ENCODE measurements around the gene PPP1R13B.

PPP1R13B gene

DNA sequence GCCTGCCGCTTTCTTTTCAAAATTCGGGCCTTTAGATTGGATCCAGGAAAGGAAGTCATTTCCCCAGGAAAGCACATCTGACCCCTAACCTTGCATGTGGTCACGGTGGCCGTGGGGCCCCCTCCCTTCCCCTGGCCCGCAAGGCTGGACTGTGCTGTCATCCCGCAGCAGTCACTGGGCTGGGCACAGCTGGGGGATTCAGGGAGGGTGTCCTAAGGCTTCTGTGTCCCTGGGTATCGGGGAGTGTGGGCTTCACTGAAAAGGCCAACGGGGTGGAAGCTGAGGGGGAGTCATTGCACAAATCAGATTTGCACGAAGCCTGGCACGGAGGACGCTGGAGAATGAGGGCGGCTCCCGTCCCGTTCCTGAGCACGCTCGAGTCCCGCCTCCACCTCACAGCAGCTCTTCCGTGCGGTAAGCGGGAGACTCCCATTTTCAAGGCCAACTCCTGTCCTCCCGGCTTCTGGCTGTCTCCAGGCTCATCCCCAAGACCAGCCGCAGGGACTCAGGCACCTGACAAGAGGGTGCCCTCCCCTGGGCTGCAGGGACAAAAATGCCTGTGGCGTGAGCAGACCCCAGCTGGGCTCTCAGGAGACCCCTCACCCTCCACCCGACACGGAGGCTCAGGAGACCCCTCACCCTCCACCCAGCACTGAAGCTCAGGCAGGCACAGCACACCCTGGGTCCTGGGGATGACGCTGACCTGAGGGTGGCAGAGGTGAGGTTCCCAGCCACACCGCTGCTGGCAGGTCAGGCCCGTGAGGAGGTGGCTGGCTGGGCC is 141.7 kb downstream of the PPP1R13B start:
- Histone ChIP-seq H3K4me1 (ENCODE audit: control insufficient read depth, insufficient read depth, low read length) (peaks cover under 1% of the 10 kb centered on the region; the same call in 1 of the 2 replicates), H3K36me3 (ENCODE audit: control insufficient read depth, insufficient read depth, low read length) (peaks cover 91% of the 10 kb centered on the region), H3K9ac (ENCODE audit: low read length) (no peak overlapping the region)

DNA sequence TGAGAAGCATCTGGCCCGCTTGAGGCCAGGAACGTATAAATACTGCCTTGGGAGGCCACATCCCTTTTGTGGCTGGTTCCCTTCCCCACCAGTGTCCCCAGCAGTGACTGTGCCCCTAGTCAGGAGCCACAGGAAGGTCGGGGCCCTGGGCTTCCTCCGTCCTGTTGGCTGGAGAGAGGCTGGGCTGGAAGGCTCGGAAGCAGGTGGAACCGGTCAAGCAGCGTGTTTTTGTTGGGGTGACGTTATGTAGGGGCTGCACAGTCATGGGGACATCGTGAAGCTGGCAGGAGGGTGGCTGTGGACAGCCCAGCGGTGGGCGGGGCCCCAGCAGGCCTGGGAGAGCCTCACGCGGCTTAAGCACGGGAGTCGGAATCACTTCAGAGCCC is 142.3 kb downstream of the PPP1R13B start:
- H3K4me3 ChIP-seq (ENCODE audit: low read depth, low read length): no peak overlapping the region
- H3K9me3 ChIP-seq (ENCODE audit: control insufficient read depth, insufficient read depth, low read depth, low read length): no peaks in the 10 kb centered on the region
- H3K27ac ChIP-seq (ENCODE audit: low read depth, low read length): 0 out of 2 replicates have a peak overlapping the region, but pooled peaks have one; percentile 9
- no peaks in the 10 kb centered on the region for H3K4me1 ChIP-seq (ENCODE audit: control insufficient read depth, insufficient read depth, low read length)
- H3K9ac ChIP-seq (ENCODE audit: low read length): no peak overlapping the region
- peaks cover 94% of the 10 kb centered on the region for H3K36me3 ChIP-seq (ENCODE audit: control insufficient read depth, insufficient read depth, low read length)
- H3K27me3 ChIP-seq (ENCODE audit: control insufficient read depth, insufficient read depth, low read length): no peaks in the 10 kb centered on the region

More for the DNA sequence above, 141.7 kb downstream of the PPP1R13B start:
- H3K27ac ChIP-seq (ENCODE audit: low read depth, low read length): no peak overlapping the region; the same call in 1 of the 2 replicates
- H3K4me3 ChIP-seq (ENCODE audit: low read depth, low read length): no peak overlapping the region
- no peaks in the 10 kb centered on the region for H3K9me3 ChIP-seq (ENCODE audit: control insufficient read depth, insufficient read depth, low read depth, low read length)
- no peaks in the 10 kb centered on the region for H3K27me3 ChIP-seq (ENCODE audit: control insufficient read depth, insufficient read depth, low read length)

DNA sequence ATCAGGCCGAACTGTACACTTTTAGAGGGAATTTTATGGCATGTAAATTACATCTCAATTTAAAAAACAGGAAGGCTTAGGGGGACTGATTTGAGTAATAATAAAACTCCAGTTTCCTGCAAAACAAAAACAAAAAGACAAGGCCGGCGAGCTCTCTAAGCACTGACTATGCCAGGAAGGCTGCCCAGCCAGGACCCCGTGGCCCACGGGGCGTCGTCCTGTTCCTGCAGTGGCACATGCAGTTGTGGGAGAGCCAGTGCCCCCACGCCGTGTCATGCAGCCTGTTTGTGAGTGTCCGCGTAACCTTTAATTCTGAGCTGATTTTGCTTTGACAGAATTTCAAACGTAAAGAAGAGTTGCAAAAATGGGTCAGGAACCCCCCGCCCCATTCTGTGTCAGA is 142.7 kb downstream of the PPP1R13B start:
- no peaks in the 10 kb centered on the region for H3K27me3 ChIP-seq (ENCODE audit: control insufficient read depth, insufficient read depth, low read length)
- H3K9me3 ChIP-seq (ENCODE audit: control insufficient read depth, insufficient read depth, low read depth, low read length): no peaks in the 10 kb centered on the region
- no peaks in the 10 kb centered on the region for H3K4me1 ChIP-seq (ENCODE audit: control insufficient read depth, insufficient read depth, low read length)
- H3K36me3 ChIP-seq (ENCODE audit: control insufficient read depth, insufficient read depth, low read length): peaks cover 94% of the 10 kb centered on the region
- H3K9ac ChIP-seq (ENCODE audit: low read length): no peak overlapping the region
- no peak overlapping the region for H3K27ac ChIP-seq (ENCODE audit: low read depth, low read length)
- H3K4me3 ChIP-seq (ENCODE audit: low read depth, low read length): no peak overlapping the region

DNA sequence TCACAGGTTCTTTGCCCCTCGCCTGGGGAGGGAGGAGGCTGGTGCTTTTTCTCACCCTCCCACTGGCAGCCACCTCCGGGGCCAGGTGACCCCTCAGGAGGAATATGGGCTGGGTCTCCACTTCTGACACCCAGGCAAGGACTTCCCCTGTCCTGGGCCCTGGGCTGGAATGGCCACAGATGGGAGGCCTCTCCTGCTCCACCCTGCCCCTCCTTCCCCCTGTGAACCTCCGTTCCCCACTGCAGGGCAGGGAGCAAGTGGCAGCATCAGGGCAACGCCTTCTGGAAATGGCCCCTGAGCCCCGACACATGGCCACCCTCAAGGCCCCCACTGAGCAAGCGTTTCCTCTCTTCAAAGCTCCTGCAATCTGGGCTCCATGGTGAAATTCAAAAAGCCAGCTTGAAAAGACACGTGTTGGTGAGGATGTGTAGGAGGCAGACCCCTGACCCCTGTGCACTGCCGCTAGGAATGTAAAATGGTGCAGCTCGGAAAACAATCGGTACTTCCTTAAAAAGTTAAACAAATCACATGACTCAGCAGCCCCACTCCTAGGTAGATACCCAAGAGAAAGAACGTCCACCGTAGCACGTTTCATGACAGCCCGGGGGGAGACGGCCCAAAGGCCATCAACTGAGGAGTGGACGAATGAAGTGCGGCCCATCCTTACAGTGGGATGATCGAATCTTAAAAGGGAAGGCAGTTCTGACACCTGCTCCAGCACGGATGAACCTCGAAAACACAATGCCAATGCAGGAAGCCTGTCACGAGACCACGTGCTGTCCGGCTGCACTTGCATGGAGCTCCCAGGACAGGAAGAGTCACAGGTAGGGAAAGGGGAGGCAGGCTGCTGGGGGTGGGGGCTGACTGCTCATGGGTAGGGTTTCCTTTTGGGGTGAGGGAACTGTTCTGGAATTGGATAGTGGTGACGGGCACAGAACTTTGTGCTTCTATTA is 143.7 kb downstream of the PPP1R13B start:
- no peaks in the 10 kb centered on the region for H3K27me3 ChIP-seq (ENCODE audit: control insufficient read depth, insufficient read depth, low read length)
- no peak overlapping the region for H3K4me3 ChIP-seq (ENCODE audit: low read depth, low read length)
- H3K36me3 ChIP-seq (ENCODE audit: control insufficient read depth, insufficient read depth, low read length): peaks cover 94% of the 10 kb centered on the region
- no peaks in the 10 kb centered on the region for H3K9me3 ChIP-seq (ENCODE audit: control insufficient read depth, insufficient read depth, low read depth, low read length)
- no peaks in the 10 kb centered on the region for H3K4me1 ChIP-seq (ENCODE audit: control insufficient read depth, insufficient read depth, low read length)
- no peak overlapping the region for H3K9ac ChIP-seq (ENCODE audit: low read length)
- no peak overlapping the region for H3K27ac ChIP-seq (ENCODE audit: low read depth, low read length)

DNA sequence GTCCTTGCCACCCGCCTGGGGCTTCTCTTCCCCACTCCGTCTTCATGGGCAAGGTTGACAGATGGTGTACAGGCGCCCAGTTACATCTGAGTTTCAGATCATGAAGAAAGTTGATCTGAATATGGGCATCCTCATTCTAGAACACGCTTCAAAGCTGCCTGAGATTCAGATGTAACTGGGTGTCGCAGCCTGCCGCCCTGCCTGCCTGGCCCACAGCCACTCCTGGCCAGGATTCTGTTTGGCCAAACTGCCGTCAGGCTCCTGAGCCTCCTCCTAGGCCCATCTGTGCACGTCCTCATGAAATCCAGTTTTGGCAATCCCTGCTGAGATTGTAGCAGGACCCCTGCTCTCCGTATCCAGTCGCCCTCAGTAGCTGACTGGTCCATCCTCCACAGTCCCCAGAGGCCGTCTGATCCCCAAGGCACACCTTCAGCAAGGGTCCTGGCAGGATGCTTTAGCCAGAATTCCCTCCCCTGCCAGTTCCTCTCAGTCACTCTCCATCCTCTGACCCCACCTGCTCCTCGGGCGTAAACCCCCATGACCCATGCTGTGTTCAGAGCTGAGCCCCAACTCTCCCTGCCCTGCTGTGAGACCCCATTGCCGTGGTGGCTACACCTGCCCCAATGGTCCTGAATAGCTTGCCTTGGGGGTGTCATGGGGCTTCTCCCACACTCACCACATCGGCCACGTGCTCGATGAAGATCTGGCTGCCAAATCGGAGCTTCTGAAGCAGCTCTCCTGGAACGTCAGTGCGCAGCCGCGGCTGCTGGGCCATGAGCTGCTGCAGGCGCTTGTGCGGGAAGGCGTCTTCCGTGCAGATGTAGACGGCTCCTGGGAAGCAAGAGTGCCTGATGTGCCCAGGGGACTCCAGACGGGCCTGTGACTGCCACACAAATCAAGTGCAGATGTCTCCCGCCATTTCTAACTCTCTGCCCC is 144.6 kb downstream of the PPP1R13B start:
- Histone ChIP-seq H3K36me3 (ENCODE audit: control insufficient read depth, insufficient read depth, low read length) (peaks cover 94% of the 10 kb centered on the region), H3K9ac (ENCODE audit: low read length) (peak overlapping the region; percentile 16), H3K4me1 (ENCODE audit: control insufficient read depth, insufficient read depth, low read length) (no peaks in the 10 kb centered on the region)

DNA sequence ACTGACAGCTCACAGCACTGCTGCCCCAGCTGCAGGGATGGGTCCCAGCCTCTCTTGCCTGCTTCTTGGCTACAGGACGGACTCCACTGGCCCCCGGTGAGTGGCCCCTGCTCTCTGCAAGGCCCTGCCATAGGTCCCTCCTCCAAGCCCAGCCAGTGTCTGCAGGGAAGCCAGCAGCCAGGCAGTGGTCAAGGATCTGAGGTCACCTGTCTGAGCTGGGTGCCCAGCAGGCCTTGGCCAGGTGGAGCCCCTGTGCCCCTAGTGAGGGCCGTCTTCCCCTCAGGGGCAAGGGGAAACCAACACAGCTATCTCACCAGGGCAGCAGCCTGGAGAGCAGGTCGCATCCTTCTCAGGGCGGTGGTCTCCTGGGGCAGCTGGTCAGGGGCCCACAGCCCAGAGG is 145.3 kb downstream of the PPP1R13B start:
- Histone ChIP-seq H3K4me1 (ENCODE audit: control insufficient read depth, insufficient read depth, low read length) (no peaks in the 10 kb centered on the region), H3K4me3 (ENCODE audit: low read depth, low read length) (no peak overlapping the region), H3K27me3 (ENCODE audit: control insufficient read depth, insufficient read depth, low read length) (no peaks in the 10 kb centered on the region), H3K27ac (ENCODE audit: low read depth, low read length) (no peak overlapping the region), H3K9me3 (ENCODE audit: control insufficient read depth, insufficient read depth, low read depth, low read length) (no peaks in the 10 kb centered on the region), H3K9ac (ENCODE audit: low read length) (no peak overlapping the region), H3K36me3 (ENCODE audit: control insufficient read depth, insufficient read depth, low read length) (peaks cover 94% of the 10 kb centered on the region)

More for the DNA sequence above, 144.6 kb downstream of the PPP1R13B start:
- Histone ChIP-seq H3K4me3 (ENCODE audit: low read depth, low read length) (no peak overlapping the region), H3K27me3 (ENCODE audit: control insufficient read depth, insufficient read depth, low read length) (no peaks in the 10 kb centered on the region), H3K27ac (ENCODE audit: low read depth, low read length) (no peak overlapping the region), H3K9me3 (ENCODE audit: control insufficient read depth, insufficient read depth, low read depth, low read length) (no peaks in the 10 kb centered on the region)

DNA sequence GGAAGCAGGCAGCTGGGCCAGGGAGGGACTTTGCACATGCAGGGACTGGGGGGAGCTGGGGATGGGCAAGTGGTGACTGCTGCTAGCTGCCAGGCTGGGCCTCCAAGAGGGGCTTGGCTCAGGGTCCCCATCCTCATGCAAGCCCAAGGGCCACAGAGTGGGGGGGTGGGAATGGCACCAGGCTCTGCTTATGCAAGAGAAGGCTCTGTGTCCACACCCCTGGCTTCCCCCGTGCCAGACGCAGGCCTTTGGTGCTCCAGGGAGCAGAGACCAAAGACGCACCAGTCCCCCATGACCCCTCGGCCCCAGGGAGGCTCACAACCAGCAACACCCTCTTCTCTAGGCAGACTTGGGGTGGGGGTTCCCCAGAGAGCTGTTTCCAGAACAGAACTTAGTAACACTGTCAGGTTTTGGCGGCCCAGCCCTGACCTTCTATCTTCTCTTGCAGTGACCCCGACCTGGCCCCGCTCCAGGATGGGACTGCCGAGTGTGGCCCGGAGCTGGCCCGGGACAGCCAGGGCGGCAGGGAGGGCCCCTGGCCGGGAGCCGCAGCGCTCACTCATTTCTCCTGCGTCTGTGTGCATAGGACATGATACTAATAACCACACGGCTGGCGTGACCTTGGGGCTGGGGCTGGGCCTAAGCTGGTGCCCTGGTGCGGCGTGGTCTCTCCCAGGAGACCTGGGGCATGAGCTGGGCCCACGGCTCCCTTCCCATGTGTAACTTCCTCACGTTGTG is 146.5 kb downstream of the PPP1R13B start:
- Histone ChIP-seq H3K4me1 (ENCODE audit: control insufficient read depth, insufficient read depth, low read length) (no peaks in the 10 kb centered on the region; the same call in 1 of the 2 replicates), H3K36me3 (ENCODE audit: control insufficient read depth, insufficient read depth, low read length) (peaks cover 93% of the 10 kb centered on the region), H3K27me3 (ENCODE audit: control insufficient read depth, insufficient read depth, low read length) (no peaks in the 10 kb centered on the region), H3K4me3 (ENCODE audit: low read depth, low read length) (no peak overlapping the region), H3K27ac (ENCODE audit: low read depth, low read length) (no peak overlapping the region), H3K9me3 (ENCODE audit: control insufficient read depth, insufficient read depth, low read depth, low read length) (no peaks in the 10 kb centered on the region), H3K9ac (ENCODE audit: low read length) (no peak overlapping the region)

DNA sequence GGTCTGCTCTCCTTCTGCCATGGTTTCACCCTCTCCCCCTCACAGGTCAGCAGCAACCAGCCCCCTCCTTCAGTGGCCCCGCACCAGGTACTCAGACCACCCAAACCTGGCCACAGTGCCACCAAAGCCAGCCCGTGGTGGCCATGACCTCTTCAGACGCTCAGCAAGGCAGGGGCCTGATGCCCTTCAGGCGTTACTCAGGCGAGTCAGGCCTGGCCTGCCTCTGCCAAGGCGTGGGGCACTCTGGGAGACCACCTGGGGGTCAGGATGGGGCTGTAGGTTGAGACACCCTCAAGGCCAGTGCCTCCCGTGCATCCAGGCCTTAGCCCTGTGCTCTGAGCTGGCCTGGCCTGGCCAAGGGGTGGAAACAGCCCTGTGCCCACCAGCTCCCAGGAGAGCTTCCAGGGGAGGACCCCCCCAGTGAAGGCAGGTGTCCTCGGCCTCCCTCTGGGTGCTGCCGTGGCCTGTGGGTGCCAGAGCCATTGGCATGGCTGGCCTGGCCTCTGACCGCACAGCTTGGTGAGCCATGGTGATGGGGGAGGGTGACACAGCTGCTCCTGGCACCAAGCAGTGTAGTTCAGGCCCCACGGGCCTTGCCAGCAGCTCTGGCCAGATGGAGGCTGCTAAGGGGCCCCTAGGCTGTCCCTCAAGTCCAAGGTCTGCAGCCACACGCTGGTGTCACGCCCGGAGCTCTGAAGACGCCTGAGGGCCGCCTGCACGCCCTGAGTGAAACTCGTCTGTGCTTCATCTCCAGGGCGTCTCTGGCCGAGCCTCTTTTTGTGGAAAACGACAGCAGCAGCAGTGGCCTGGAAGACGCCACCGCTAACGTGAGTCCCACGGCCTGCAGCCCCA is 147.2 kb downstream of the PPP1R13B start:
- Histone ChIP-seq H3K4me1 (ENCODE audit: control insufficient read depth, insufficient read depth, low read length) (no peaks in the 10 kb centered on the region; the same call in 1 of the 2 replicates), H3K36me3 (ENCODE audit: control insufficient read depth, insufficient read depth, low read length) (peaks cover 90% of the 10 kb centered on the region), H3K27ac (ENCODE audit: low read depth, low read length) (no peak overlapping the region), H3K9me3 (ENCODE audit: control insufficient read depth, insufficient read depth, low read depth, low read length) (no peaks in the 10 kb centered on the region), H3K27me3 (ENCODE audit: control insufficient read depth, insufficient read depth, low read length) (no peaks in the 10 kb centered on the region), H3K4me3 (ENCODE audit: low read depth, low read length) (no peak overlapping the region), H3K9ac (ENCODE audit: low read length) (no peak overlapping the region)

DNA sequence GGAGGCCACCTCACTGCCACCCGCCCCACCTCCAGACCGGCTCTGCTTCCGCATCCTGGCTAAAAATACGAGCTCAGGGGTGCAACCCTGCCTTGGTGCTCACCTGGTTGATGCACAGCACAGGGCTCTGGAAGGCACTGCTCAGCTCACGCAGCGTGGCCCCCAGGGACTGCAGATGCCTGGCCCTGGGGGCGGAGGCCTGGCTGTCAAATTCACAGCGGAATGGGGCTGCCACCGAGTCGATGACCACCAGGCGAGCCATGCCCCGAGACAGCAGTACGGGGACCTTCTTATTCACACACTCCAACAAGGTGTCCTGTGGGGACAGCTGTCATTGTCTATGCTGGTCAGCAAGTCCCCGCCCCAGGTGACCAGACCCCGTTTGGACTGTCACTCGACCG is 148.1 kb downstream of the PPP1R13B start:
- Histone ChIP-seq H3K4me3 (ENCODE audit: low read depth, low read length) (no peak overlapping the region), H3K36me3 (ENCODE audit: control insufficient read depth, insufficient read depth, low read length) (peaks cover 90% of the 10 kb centered on the region), H3K27me3 (ENCODE audit: control insufficient read depth, insufficient read depth, low read length) (no peaks in the 10 kb centered on the region), H3K27ac (ENCODE audit: low read depth, low read length) (no peak overlapping the region), H3K4me1 (ENCODE audit: control insufficient read depth, insufficient read depth, low read length) (no peaks in the 10 kb centered on the region; the same call in 1 of the 2 replicates), H3K9ac (ENCODE audit: low read length) (no peak overlapping the region), H3K9me3 (ENCODE audit: control insufficient read depth, insufficient read depth, low read depth, low read length) (no peaks in the 10 kb centered on the region)

Measured in HUES6 (cell line).